Epithelial cell of proximal tubule (primary cell): ENCODE data around the gene TMEM163. TPM values are rescaled to one million over a fixed set of nuclear protein-coding genes. Genes with fewer than 3 reads are reported as not detected.
"Not testable (repeated sequence)": the region's sequence is repeated elsewhere in the genome, so short reads cannot be mapped to it uniquely, and the experiment has no call there.

Experiments used
- DNase-seq: peaks from one replicate; pipeline ENCODE4 v3.0.0-alpha.2; 2011; ENCODE audit warnings: low read depth
- H3K4me3 ChIP-seq: 2 replicates; pipeline ENCODE4 v1.5.1; 2011; ENCODE audit warnings: low read depth, mild to moderate bottlenecking, low read length
- total RNA-seq: library from RNA; depleted of rRNA; stranded (reverse); fragments of >200 nt; gene quantifications from 2 replicates; pipeline ENCODE4 v1.2.3, GENCODE V29; 2015
- TF ChIP-seq, protein P1 (sequence below): conservative IDR thresholded peaks from 2 replicates; pipeline ENCODE4 v1.5.1; 2012; ENCODE audit warnings: low read depth, mild to moderate bottlenecking, low read length

TMEM163 gene
- total RNA-seq, 1 donor from 2014 or later: 0.40 TPM

DNA sequence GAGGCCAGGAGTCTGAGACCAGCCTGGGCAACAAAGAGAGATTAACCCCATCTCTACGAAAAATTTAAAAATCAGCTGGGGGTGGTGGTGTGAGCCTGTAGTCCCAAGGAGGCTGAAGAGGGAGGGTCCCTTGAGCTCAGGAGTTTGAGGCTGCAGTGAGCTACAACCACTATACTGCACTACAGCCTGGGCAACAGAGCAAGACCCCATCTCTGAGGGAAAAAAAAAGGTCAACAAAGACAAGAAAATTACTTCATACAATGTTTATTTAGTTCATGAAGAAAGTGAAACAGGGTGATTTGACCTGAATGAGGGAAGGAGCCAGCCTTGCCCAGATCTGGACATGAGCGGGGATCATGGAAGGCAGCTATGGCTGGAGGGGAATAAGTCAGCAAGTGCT lies 59.1 kb downstream of the TMEM163 start:
- DNase-seq: no peak
- H3K4me3 ChIP-seq: no peak overlapping the region
- TF ChIP-seq, protein P1, sequence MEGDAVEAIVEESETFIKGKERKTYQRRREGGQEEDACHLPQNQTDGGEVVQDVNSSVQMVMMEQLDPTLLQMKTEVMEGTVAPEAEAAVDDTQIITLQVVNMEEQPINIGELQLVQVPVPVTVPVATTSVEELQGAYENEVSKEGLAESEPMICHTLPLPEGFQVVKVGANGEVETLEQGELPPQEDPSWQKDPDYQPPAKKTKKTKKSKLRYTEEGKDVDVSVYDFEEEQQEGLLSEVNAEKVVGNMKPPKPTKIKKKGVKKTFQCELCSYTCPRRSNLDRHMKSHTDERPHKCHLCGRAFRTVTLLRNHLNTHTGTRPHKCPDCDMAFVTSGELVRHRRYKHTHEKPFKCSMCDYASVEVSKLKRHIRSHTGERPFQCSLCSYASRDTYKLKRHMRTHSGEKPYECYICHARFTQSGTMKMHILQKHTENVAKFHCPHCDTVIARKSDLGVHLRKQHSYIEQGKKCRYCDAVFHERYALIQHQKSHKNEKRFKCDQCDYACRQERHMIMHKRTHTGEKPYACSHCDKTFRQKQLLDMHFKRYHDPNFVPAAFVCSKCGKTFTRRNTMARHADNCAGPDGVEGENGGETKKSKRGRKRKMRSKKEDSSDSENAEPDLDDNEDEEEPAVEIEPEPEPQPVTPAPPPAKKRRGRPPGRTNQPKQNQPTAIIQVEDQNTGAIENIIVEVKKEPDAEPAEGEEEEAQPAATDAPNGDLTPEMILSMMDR: no peak

DNA sequence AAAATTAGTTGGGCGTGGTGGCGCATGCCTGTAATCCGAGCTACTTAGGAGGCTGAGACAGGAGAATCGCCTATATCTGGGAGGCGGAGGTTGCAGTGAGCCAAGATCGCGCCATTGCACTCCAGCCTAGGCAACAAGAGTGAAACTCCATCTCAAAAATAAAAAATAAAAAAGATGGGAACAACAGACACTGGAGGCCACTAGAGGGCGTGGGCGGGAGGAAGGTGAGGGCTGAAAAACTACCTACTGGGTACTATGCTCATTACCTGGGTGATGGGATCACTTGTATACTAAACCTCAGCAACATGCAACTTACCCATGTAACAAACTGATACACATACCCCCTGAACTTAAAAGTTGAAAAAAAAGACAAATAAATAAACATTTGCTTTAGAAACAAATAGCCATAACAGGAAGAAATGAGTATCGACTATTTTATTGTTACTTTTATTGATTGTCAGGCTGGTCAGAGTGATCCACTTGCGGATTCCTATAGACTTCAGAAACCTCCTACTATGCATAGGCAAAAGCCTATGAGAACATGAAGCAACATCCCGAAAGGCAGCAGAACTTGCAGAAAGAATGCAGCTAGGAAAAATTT lies 61.0 kb downstream of the TMEM163 start:
- TF ChIP-seq, protein P1: peak; percentile 66
- H3K4me3 ChIP-seq: no peak overlapping the region
- DNase-seq: no peak

DNA sequence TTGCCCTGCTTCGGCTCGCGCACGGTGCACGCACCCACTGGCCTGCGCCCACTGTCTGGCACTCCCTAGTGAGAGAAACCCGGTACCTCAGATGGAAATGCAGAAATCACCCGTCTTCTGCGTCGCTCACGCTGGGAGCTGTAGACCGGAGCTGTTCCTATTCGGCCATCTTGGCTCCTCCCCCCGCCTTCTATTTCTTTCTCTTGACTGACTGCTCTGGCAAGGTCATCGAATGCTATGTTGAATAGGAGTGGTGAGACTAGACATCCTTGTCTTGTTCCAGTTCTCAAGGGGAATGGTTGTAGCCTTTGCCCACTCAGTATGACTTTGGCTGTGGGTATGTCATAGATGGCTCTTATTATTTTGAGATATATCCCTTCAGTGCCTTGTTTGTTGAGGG lies 62.4 kb downstream of the TMEM163 start:
- DNase-seq, H3K4me3 ChIP-seq: not testable (repeated sequence)

DNA sequence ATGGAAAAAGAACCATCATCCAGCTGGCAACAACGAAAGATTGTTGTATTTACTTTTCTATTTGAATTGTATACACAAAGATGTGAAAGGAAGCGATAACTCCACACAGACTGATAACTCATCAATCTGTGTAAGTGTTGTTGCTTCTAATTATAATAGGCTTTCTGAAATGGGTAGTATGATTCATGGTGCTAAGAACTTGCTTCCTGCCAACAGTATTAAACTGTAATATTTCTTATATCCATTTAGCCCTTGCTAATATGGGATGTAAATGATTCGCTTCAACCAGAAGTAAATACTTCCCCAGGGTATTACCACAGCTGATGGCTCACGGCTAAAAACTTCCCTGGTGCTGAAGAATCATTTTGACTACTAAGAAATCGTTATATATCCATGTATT lies 70.2 kb downstream of the TMEM163 start:
- H3K4me3 ChIP-seq: no peak overlapping the region
- TF ChIP-seq, protein P1: no peak
- no peak for DNase-seq

DNA sequence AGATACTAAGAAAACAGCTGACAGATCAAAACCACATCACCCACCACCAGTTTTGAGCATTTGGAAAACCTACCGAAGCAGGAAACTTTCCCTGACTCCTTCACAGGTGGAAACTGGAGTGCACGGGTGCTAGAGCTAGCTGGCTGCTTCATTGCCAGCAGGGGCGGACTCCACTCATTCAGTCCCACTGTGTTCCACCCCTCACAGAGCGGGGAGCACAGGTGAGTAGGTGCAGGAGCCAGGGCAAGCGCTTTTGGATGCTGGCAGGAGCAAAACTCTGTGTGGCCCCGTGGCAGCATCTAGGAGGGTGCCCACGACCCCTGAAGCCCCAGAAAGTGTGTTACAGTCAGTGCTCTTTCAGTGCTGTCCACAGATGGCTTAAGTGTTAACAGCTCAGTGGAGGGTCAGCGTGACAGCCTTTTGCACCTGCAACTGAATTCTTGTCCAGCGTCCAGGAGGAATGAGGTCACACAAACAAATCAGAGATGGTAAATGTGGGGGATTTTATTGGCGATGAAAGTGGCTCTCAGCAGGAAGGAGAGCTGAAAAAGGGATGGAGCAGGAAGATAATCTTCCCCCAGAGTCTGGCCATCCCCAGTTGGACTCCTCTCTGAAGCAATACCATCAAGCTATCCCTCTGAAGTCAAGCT lies 71.1 kb downstream of the TMEM163 start:
- DNase-seq: no peak
- no peak overlapping the region for H3K4me3 ChIP-seq
- TF ChIP-seq, protein P1: no peak

DNA sequence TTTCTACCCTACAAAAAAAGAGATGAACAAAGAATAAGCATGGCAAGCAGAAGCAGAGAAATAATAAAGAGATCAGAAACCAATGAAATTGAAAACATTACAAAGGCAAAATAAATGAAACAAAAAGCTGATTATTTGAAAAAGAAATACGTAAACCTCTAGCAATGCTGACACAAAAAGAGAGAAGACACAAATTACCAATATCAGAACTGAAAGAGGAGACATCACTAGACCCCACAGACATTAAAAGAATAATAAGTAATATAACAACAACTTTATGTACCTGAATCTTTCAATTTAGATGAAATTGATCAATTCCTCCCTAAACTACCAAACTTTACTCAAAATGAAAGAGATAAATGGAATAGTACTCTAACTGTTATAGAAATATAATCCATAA lies 75.9 kb downstream of the TMEM163 start:
- TF ChIP-seq, protein P1: no peak
- no peak overlapping the region for H3K4me3 ChIP-seq
- DNase-seq: no peak

DNA sequence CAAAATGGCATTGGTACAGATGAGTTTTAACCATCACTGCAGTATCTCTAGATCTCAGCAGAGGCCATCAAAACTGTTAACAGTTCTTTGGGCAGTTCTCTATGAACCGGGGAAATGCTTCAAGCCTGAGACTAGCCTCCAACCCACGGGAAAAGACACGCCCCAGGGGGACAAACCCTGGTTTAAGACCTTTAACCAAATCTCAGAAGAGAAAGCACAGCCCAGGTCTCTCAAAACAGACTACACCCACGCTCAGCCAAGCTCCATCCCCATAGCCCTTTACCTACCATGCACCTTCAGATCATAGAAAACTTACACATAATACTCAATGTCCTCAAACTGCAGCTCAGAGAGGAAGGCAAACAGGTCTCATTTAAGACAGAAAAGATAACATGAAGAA lies 78.3 kb downstream of the TMEM163 start:
- TF ChIP-seq, protein P1: no peak
- no peak for DNase-seq
- no peak overlapping the region for H3K4me3 ChIP-seq
